HCT116 (cell line): ENCODE data around the gene SPRR4. TPM values are rescaled to one million over a fixed set of nuclear protein-coding genes. Genes with fewer than 3 reads are reported as not detected.

Source experiments
- ATAC-seq: fragments of 200-7000 bp; cut with Tn5 transposase; 2 replicates; pipeline ENCODE4 v1.9.1; 2020; ENCODE audit warnings: mild to moderate bottlenecking, moderate library complexity
- BruUV-seq: library from RNA; stranded (reverse); fragments of 400-500 nt; replicated peaks from 2 replicates; lab custom pipeline; 2021; lab: Mats Ljungman, UMichigan
- CTCF ChIA-PET: fragments of 300-600 bp; sonication (Branson Sonifier 250); formaldehyde crosslinking; loops from one replicate; lab custom pipeline; 2021; ENCODE audit warnings: antibody characterized with exemption; lab: Charles Lee
- POLR2A ChIA-PET: fragments of 300-600, 350-600 bp; sonication (Branson Sonifier 250); formaldehyde crosslinking; loops from one replicate; lab custom pipeline; 2021; ENCODE audit warnings: antibody characterized with exemption; lab: Charles Lee
- RAD21 ChIA-PET, 2 experiments: fragments of 300-600 bp; sonication (Branson Sonifier 250); formaldehyde crosslinking; loops; one replicate each; lab custom pipeline; 2023; ENCODE audit warnings: low total read pairs in 2 of 2; ENCODE audit not compliant: uncharacterized antibody in 2 of 2, unreplicated experiment in 2 of 2, low non-redundant PET in 1 of 2; lab: Charles Lee
- DNase-seq: peaks from one replicate; pipeline ENCODE4 v3.0.0-alpha.2; 2010; ENCODE audit warnings: low read depth, low spot score
- H2AFZ ChIP-seq: fragments of 200-600 bp; shearing (Covaris generic), sonication (generic); 2 replicates; pipeline ENCODE4 v1.6.1; 2017; ENCODE audit warnings: low read depth, mixed run types, mixed read lengths, antibody characterized with exemption, low read length; ENCODE audit not compliant: poor library complexity, severe bottlenecking
- H3K27ac ChIP-seq: 2 replicates; pipeline ENCODE4 v1.5.1; 2012; ENCODE audit warnings: low read depth, low read length
- H3K27me3 ChIP-seq: fragments of 200-600 bp; sonication (generic); 2 replicates; pipeline ENCODE4 v1.6.1; 2016; ENCODE audit warnings: mixed run types, low read length, mixed read lengths; ENCODE audit not compliant: insufficient read depth
- H3K36me3 ChIP-seq, 2 experiments: fragments of 200-500 bp in 1 of 2; fragments of 200-600 bp in 1 of 2; sonication (Bioruptor generic) in 1 of 2; sonication (generic) in 1 of 2; 2 replicates each; pipeline versions ENCODE4 v1.5.1 to v1.6.1; 2014 to 2016; ENCODE audit warnings: low read length in 2 of 2, inconsistent platforms in 1 of 2, mixed read lengths in 1 of 2, mixed run types in 1 of 2; ENCODE audit not compliant: insufficient read depth in 2 of 2, control insufficient read depth in 1 of 2
- H3K4me1 ChIP-seq, 2 experiments: fragments of 200-600 bp in 1 of 2; sonication (generic) in 1 of 2; 2 replicates each; pipeline versions ENCODE4 v1.5.1 to v1.6.1; 2012 to 2017; ENCODE audit warnings: low read length in 2 of 2, inconsistent platforms in 1 of 2, mild to moderate bottlenecking in 1 of 2, mixed read lengths in 1 of 2, mixed run types in 1 of 2, moderate library complexity in 1 of 2; ENCODE audit not compliant: insufficient read depth in 2 of 2, control insufficient read depth in 1 of 2
- H3K4me2 ChIP-seq: fragments of 200-600 bp; sonication (generic); 2 replicates; pipeline ENCODE4 v1.6.1; 2017; ENCODE audit warnings: mixed run types, low read length, mixed read lengths
- H3K4me3 ChIP-seq, 2 experiments: fragments of 200-600 bp in 1 of 2; sonication (generic) in 1 of 2; replicated peaks in 1 of 2; 2 replicates each; pipeline ENCODE4 v1.5.1; 2011 to 2016; ENCODE audit warnings: low read length in 2 of 2, control low read depth in 1 of 2, low read depth in 1 of 2, mild to moderate bottlenecking in 1 of 2, mixed read lengths in 1 of 2, mixed run types in 1 of 2
- H3K79me2 ChIP-seq: fragments of 200-600 bp; sonication (generic); 2 replicates; pipeline ENCODE4 v1.6.1; 2017; ENCODE audit warnings: mild to moderate bottlenecking, mixed run types, low read length, moderate library complexity, mixed read lengths; ENCODE audit not compliant: insufficient read depth
- H3K9ac ChIP-seq: fragments of 200-600 bp; sonication (generic); 2 replicates; pipeline ENCODE4 v1.6.1; 2016; ENCODE audit warnings: low read length, mixed read lengths
- H3K9me2 ChIP-seq: fragments of 200-600 bp; sonication (generic), shearing (Covaris generic); 2 replicates; pipeline ENCODE4 v1.6.1; 2017; ENCODE audit warnings: mixed run types, mild to moderate bottlenecking, moderate library complexity; ENCODE audit not compliant: insufficient read depth
- H3K9me3 ChIP-seq, 2 experiments: fragments of 200-500 bp in 1 of 2; fragments of 200-600 bp in 1 of 2; sonication (Bioruptor generic) in 1 of 2; sonication (generic) in 1 of 2; 2 replicates each; pipeline ENCODE4 v1.6.1; 2014 to 2017; ENCODE audit warnings: low read length in 2 of 2, mixed read lengths in 2 of 2, inconsistent platforms in 1 of 2, low read depth in 1 of 2, mild to moderate bottlenecking in 1 of 2, mixed run types in 1 of 2, moderate library complexity in 1 of 2; ENCODE audit not compliant: control insufficient read depth in 1 of 2, insufficient read depth in 1 of 2
- H4K20me1 ChIP-seq: fragments of 200-600 bp; sonication (generic), shearing (Covaris generic); 2 replicates; pipeline ENCODE4 v1.6.1; 2017; ENCODE audit warnings: mixed run types, mild to moderate bottlenecking, moderate library complexity; ENCODE audit not compliant: insufficient read depth
- CBX3 ChIP-seq: IDR thresholded peaks from 2 replicates; pipeline ENCODE4 v1.6.1; 2012; ENCODE audit warnings: low read depth
- CTCF ChIP-seq, 3 experiments: fragments of 200-600 bp in 1 of 3; sonication (generic) in 1 of 3; IDR thresholded peaks in 2 of 3; conservative IDR thresholded peaks in 1 of 3; 2 replicates each; pipeline ENCODE4 v1.5.1; 2012 to 2017; ENCODE audit warnings: low read depth in 2 of 3, low read length in 2 of 3, antibody characterized with exemption in 1 of 3, borderline replicate concordance in 1 of 3, control low read depth in 1 of 3, mild to moderate bottlenecking in 1 of 3, mixed read lengths in 1 of 3, mixed run types in 1 of 3, moderate library complexity in 1 of 3; ENCODE audit not compliant: insufficient read depth in 1 of 3
- EGR1 ChIP-seq: IDR thresholded peaks from 2 replicates; pipeline ENCODE4 v1.6.1; 2012; ENCODE audit warnings: low read depth
- ELF1 ChIP-seq: IDR thresholded peaks from 2 replicates; pipeline ENCODE4 v1.6.1; 2012; ENCODE audit warnings: low read depth, borderline replicate concordance
- EZH2 ChIP-seq: fragments of 200-600 bp; sonication (generic); IDR thresholded peaks from 2 replicates; pipeline ENCODE4 v1.6.1; 2017; ENCODE audit warnings: antibody characterized with exemption, mixed run types
- EZH2phosphoT487 ChIP-seq: fragments of 200-600 bp; IDR thresholded peaks from 2 replicates; pipeline ENCODE4 v1.6.1; 2018; ENCODE audit warnings: antibody characterized with exemption, borderline replicate concordance
- FOSL1 ChIP-seq: IDR thresholded peaks from 2 replicates; pipeline ENCODE4 v1.6.1; 2012; ENCODE audit warnings: low read depth
- POLR2AphosphoS5 ChIP-seq: IDR thresholded peaks from 2 replicates; pipeline ENCODE4 v1.6.1; 2011; ENCODE audit warnings: mild to moderate bottlenecking, low read depth, low read length, moderate library complexity
- RAD21 ChIP-seq: IDR thresholded peaks from 2 replicates; pipeline ENCODE4 v1.6.1; 2012; ENCODE audit warnings: low read depth, mild to moderate bottlenecking
- SIN3A ChIP-seq: IDR thresholded peaks from 2 replicates; pipeline ENCODE4 v1.6.1; 2012; ENCODE audit warnings: low read depth
- SP1 ChIP-seq: IDR thresholded peaks from 2 replicates; pipeline ENCODE4 v1.6.1; 2012; ENCODE audit warnings: low read depth
- SRF ChIP-seq: IDR thresholded peaks from 2 replicates; pipeline ENCODE4 v1.6.1; 2012; ENCODE audit warnings: low read depth
- TCF7L2 ChIP-seq: IDR thresholded peaks from 2 replicates; pipeline ENCODE4 v1.7.0; 2011; ENCODE audit warnings: borderline replicate concordance, inconsistent platforms; ENCODE audit not compliant: insufficient read depth, insufficient read length; ENCODE audit errors: extremely low read depth
- ZFX ChIP-seq: fragments of 450-650 bp; IDR thresholded peaks from 2 replicates; pipeline ENCODE4 v1.6.1; 2017
- ZNF274 ChIP-seq: fragments of 200-500 bp; sonication (Bioruptor generic); IDR thresholded peaks from 2 replicates; pipeline ENCODE4 v1.6.1; 2014; ENCODE audit warnings: mild to moderate bottlenecking, low read depth, low read length, inconsistent platforms
- intact Hi-C: fragments of 100-400 bp; cut with micrococcal nuclease; formaldehyde crosslinking; loops from 2 replicates; pipeline ENCODE4 v1.10.0; 2022
- total RNA-seq: library from RNA; stranded (reverse); gene quantifications from one replicate; pipeline ENCODE4 v1.2.1, GENCODE V29; 2021; ENCODE audit not compliant: unreplicated experiment
- TF ChIP-seq, protein P1 (sequence below): IDR thresholded peaks from 2 replicates; pipeline ENCODE4 v1.6.1; 2012
- TF ChIP-seq, protein P2 (sequence below): IDR thresholded peaks from 2 replicates; pipeline ENCODE4 v1.6.1; 2012; ENCODE audit warnings: low read depth

SPRR4 gene
- total RNA-seq, 1 experiment from 2014 or later = not detected

- intact Hi-C loops = no loop called here
- ChIA-PET CTCF (no interaction called here), POLR2A (no interaction called here), RAD21 (no interaction called here)
- Histone ChIP-seq H3K36me3 (no peaks in the 10 kb centered on the region), H3K4me1 (no peaks in the 10 kb centered on the region), H3K79me2 (no peaks in the 10 kb centered on the region), H4K20me1 (no peaks in the 10 kb centered on the region), H3K9ac (no peak overlapping the region), H3K27me3 (peaks cover 48% of the 10 kb centered on the region), H3K4me2 (no peak overlapping the region), H3K9me3 (no peaks in the 10 kb centered on the region), H3K27ac (no peak overlapping the region), H3K4me3 (no peak overlapping the region), H3K9me2 (no peaks in the 10 kb centered on the region), H2AFZ (no peak overlapping the region)
- ATAC-seq (no peak), DNase-seq (no peak)
- TF ChIP-seq, protein P1, sequence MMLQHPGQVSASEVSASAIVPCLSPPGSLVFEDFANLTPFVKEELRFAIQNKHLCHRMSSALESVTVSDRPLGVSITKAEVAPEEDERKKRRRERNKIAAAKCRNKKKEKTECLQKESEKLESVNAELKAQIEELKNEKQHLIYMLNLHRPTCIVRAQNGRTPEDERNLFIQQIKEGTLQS = no peak
- TF ChIP-seq SP1 (no peak), CTCF (IDR thresholded peaks at IDR 0.05 in 2 of 3, conservative IDR thresholded peaks at IDR 0.05 in 1 of 3; ENCODE audit: borderline replicate concordance in 1 of 3, insufficient read depth in 1 of 3, low read depth in 2 of 3, low read length in 2 of 3) (no peak), ZFX (no peak), RAD21 (no peak), EGR1 (no peak), EZH2 (no peak), CBX3 (no peak), POLR2AphosphoS5 (no peak), SRF (no peak), TCF7L2 (no peak), SIN3A (no peak), EZH2phosphoT487 (no peak), ZNF274 (no peak), ELF1 (no peak), FOSL1 (no peak)
- TF ChIP-seq, protein P2, sequence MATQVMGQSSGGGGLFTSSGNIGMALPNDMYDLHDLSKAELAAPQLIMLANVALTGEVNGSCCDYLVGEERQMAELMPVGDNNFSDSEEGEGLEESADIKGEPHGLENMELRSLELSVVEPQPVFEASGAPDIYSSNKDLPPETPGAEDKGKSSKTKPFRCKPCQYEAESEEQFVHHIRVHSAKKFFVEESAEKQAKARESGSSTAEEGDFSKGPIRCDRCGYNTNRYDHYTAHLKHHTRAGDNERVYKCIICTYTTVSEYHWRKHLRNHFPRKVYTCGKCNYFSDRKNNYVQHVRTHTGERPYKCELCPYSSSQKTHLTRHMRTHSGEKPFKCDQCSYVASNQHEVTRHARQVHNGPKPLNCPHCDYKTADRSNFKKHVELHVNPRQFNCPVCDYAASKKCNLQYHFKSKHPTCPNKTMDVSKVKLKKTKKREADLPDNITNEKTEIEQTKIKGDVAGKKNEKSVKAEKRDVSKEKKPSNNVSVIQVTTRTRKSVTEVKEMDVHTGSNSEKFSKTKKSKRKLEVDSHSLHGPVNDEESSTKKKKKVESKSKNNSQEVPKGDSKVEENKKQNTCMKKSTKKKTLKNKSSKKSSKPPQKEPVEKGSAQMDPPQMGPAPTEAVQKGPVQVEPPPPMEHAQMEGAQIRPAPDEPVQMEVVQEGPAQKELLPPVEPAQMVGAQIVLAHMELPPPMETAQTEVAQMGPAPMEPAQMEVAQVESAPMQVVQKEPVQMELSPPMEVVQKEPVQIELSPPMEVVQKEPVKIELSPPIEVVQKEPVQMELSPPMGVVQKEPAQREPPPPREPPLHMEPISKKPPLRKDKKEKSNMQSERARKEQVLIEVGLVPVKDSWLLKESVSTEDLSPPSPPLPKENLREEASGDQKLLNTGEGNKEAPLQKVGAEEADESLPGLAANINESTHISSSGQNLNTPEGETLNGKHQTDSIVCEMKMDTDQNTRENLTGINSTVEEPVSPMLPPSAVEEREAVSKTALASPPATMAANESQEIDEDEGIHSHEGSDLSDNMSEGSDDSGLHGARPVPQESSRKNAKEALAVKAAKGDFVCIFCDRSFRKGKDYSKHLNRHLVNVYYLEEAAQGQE = no peak
- BruUV-seq = no TSS peak
These were observed 10.9 kb downstream of the SPRR4 start for GRCh38 chr1:152981146-152981871.
